T1000 (cell line): ENCODE measurements around the gene ASGR2.
"Not testable (repeated sequence)": the region's sequence is repeated elsewhere in the genome, so short reads cannot be mapped to it uniquely, and the experiment has no call there.

ENCODE experiments used
- DNase-seq: peaks from one replicate; lab custom pipeline; 2025; ENCODE audit warnings: mixed read lengths; lab: John Stamatoyannopoulos, UW

ASGR2 gene

DNA sequence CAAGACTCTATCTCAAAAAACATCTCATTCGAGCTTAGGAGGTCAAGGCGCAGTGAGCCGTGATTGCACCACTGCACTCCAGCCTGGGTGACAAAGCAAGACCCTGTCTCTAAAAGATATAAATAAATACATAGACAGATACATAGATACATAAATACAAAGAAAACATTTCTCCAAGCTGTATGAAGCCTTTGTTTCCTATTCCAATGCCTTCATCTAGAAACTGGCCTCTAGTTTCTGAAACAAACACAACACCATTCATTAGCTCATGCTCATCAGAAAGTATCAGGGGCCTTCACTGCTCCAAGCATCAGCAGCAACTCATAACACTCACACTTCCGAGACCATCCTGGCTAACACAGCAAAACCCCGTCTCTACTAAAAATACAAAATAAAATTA is 10.3 kb upstream of the ASGR2 start:
- DNase-seq, result no peak

DNA sequence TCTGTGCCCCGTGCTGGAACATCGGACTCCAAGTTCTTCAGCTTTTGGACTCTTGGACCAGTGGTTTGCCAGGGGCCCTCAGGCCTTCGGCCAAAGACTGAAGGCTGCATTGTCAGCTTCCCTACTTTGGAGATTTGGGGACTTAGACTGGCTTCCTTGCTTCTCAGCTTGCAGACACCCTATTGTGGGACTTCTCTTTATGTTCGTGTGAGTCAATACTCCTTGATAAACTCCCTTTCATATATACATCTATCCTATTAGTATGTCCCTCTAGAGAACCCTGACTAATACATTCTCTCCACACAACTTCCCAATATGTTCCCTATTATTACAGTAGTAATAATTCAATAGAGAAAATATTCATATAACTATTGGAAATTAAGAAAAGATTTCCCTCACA is 9.2 kb upstream of the ASGR2 start:
- DNase-seq, result no peak

DNA sequence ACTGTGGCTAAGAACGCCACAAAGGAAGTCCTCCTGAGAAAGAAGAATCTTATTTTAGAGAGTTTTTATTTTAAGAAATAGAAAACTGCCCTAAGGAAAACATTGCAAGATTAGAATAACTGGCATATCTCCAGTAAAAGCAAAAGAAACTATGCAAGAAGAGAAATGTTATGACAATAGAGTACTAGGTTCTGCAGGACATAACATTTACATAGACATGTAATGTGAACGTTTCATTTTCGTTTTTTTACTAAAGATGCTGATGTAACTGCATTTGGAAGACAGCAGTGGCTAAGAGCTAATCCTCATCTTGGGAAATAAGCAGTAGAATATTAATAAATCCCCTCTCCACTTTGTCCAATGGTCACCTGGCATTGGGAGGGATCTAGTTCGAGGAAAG is 7.8 kb upstream of the ASGR2 start:
- no peak for DNase-seq

DNA sequence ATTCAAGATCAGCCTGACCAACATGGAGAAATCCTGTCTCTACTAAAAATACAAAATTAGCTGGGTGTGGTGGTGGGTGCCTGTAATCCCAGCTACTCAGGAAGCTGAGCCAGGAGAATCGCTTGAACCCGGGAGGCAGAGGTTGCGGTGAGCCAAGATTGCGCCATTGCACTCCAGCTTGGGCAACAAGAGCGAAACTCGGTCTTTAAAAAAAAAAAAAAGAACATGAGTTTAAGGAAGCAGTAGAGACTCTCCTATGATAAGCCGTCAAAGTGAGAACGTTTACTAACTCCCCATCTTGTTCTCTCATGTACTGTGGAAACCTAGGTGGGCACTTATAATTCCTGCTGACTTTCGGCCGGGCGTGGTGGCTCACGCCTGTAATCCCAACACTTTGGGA is 6.0 kb upstream of the ASGR2 start:
- not testable (repeated sequence) for DNase-seq

DNA sequence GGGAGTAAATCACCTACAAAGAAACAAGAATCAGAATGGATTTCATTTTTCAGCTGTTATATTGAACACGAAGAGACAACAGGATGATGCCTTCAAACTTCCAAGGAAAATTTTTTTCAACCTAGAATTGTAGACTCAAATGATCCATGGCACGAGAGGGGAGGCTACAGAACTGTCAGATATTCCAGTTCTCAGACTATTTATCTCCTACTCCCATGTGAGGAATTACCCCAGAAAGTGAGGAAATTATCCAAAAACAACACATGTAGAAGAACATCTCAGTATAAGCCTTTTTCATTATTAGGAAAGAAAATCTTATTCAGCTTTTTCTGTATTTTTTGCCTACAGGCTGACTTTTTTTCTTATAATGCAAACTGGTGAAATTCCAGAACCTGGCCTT is 5.5 kb upstream of the ASGR2 start:
- DNase-seq, result no peak

DNA sequence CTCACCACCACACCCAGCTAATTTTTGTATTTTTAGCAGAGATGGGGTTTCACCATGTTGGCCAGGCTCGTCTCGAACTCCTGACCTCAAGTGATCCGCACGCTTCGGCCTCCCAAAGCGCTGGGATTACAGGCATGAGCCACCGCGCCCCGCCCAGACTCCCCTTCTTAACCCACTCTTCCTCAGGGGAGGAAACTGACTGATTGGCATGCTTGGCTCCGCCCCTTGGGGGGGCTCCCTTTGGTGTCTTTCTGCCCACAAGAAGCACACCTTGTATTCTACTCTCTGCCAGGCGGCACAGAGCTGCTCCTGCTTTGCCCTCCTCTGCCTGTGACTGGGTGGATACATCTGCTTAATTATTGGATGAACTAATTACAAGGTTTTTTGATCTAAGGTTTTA is 4.7 kb upstream of the ASGR2 start:
- DNase-seq, result no peak

DNA sequence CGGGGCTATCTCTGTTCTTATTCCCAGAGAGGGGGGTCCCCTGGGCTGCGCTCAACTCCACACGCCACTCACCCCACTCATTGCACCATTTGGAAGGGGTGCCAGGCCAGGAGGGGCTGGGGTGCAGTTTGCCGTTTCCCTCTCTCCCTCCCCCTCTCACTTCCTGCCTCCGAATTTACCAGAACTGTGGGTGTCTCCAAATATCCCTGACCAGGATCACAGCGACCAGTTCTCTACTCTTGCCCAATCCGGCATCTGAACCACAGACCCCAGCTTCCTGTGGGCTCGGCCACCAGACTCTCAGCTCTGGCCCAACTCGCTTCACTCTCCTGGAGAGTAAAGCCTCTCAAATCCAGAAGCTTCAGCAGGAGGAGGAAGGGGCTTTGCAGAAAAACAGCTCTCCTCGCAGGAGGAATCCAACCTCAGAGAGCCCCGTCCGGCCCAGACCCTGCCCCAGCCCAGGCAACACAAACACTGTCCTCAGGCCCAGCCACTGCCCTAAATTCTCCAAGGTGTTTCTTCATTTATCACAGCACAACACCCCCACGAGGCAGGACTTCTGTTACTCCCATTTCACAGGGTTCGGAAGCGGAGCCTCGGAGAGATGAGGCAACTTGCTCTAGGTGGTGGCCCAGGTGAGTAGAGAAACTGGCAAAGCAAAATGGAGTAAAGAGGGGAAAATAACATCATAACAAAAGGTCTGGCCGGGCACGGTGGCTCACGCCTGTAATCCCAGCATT is 423 bp upstream of the ASGR2 start:
- DNase-seq, result no peak

DNA sequence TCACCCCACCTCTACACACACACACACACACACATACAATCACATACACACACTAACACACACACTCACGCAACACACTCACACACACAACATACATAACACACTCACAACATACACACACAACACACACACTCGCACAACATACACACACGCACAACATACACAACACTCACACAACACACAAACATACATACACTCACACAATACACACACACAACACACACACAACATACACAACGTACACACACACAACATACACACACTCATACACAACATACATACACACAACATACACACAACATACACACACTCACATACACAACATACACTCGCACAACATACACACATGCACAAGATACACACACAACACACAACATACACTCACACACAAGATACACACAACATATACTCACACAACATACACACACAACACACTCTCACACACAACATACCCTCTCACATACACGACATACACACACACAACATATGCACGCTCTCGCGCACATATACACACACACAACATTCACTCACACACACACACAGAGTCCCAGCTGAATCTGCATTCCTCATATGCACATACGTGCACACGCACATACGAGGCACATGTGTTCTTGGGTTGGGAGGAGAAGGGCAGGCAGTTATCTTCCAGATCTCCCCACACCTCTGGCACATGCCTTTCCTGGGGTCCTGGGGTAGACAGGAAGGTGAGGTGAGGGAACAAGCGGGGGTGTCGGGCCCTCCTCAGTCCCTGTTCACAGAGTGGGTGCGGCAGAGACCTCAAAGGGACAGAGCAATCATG is 1.1 kb downstream of the ASGR2 start:
- DNase-seq, result no peak

DNA sequence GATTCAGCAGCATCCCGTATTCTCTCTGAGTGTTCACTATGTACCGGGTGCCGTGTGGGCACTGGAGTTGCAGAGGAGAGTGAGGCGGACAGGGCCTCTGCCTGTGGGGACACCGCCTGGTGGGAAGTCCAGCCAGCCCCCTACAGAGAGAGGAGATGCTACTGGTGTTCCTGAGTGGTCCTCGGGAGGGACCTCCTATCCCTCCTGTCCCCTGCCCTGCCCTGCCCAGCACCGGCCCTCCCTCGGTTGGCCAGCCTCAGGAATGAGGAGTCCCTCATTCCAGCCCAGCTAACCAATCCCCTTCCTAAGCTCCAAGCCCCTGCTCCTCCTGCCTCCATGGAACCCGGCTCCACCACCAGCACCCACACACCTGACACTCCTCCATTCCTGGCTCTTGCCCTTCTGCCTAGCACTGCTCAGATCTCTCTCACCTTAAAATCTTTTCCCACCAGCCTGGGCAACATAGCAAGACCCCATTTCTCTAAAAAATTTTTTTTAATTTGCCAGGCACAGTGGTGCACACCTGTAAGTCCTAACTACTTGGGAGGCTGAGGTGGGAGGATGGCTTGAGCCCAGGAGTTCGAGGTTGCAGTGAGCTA is 2.0 kb downstream of the ASGR2 start:
- no peak for DNase-seq

DNA sequence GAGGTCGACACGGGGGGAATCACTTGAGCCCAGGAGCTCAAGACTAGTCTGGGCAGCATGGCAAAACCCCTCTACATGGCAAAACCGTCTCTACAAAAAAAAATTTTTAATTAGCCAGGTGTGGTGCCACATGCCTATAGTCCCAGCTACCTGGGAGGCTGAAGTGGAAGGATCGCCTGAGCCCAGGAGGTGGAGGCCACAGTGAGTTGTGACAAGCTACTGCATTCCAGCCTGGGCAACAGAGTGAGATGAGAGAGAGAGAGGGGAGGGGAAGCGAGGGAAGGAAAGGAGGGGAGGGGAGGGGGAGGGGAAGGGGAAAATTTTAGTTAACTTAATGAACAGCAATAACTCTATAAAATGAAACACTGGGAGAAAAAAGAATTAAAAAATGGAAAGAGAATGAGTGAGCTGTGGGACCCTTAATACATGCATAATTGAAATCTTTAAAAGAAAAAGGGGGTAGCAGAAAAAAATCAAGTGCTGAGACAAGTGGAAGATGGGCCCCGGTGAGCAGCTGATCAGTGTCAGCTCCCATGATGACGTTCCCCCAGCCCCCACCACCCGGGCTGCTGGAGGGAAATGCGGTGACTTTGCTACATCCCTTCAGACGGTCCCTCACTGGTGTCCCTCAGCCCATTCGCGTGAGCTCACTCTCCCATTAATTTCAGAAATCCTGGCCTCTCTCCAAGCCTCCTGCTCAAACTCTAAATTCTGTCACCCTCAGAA is 2.7 kb downstream of the ASGR2 start:
- DNase-seq, result no peak

DNA sequence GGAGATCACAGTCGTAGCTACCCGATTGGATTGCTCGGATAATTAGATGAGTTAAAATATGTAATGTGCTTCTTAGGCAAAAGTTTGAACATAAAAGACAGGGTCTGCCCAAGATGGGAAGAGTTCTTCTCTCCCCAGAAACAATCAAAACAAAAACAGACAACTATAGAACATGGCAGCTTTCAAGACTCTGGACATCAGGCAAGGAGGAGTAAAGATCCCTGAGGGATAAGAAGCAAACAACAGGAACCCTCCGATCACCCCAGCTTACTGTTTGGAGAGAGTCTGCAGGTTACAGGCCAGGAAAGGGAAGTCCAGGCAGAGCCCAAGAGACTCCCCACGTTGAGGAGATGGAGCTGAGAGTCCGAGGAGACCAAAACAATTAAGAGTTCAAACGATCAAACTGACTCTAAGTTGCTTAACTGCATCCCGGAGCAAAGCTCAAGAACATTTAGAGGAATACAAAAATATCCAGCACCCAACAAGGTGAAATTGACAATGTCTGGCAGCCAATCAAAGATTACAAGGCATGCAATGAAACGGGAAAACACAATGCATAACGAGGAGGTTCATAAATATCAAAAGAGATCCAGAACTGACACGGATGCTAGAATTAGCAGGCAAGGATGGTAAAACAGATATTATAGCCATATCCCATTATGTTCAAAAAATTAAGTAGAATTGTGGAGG is 3.9 kb downstream of the ASGR2 start:
- no peak for DNase-seq

DNA sequence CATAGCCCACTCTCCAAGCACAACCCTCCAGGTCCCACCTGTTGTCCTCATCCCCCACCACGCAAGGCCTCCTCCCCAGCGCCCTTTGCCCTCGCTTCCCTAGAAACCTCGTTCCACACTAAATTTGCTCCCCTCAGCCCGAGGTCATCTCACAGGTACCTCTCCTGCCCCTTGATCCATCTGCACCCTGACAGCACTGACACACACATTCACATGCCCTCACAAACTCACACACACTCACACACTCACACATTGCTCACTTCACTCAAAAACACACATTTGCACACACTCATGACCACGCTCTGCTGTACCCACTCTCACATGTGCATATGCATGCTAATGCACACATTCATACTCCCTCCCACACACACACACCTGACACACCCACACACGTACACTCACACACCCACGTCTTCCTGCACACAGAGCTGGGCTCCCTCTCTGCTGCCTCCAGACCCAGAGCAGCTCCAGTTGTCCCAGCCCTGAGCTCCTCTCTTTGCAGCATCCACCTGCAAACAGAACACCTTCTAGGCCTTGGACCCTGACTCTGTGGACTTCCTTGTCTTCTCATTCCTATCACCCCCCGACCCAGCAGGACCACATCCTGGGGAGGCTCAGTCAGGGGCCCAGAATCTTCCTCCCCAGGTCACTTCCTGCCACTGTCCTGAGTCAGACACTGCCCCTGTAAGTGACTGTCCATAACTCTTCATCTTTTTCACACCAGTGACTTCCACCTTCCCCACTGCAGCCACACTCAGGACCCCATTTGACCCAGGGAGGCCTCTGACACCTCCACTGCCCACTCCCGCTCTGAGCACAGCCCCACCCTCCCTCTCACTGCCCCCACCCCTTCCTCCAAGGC is 4.9 kb downstream of the ASGR2 start:
- no peak for DNase-seq

DNA sequence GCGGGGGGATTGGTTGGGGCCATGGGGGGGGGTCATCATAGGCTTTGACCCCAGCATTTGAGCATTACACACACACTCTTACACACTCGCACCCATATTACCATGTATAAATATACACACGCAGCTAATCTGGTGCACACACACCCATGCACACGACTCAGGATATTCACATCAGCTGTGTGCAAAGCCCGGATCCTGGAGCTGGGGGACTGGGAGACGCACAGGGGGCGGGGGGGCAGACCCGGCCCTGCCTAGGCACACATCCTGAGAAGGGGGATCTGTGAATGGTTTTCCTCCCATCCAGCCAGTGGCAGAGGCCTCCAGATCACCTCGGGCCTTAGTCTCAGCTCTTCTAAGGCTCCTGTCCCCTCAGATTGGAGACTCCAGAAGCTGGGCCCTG is 5.6 kb downstream of the ASGR2 start:
- DNase-seq, result no peak

DNA sequence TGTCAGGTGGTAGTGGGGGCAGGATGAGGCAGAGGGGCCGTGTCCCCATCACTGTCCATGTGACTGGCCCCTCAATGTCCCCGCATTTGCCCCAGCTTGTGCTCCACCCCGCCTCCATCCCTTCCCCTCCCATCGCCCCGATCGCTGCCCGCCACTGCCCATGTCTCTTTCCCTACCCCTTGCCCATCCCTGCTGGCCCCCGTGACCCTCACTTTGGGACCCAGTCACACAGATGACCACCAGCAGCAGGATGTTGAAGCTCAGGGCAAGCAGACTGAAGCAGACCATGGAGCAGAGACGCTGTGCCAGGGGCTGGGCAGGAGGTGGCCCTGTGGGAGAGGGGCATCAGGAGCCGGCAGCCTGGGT is 6.1 kb downstream of the ASGR2 start:
- DNase-seq, result no peak

DNA sequence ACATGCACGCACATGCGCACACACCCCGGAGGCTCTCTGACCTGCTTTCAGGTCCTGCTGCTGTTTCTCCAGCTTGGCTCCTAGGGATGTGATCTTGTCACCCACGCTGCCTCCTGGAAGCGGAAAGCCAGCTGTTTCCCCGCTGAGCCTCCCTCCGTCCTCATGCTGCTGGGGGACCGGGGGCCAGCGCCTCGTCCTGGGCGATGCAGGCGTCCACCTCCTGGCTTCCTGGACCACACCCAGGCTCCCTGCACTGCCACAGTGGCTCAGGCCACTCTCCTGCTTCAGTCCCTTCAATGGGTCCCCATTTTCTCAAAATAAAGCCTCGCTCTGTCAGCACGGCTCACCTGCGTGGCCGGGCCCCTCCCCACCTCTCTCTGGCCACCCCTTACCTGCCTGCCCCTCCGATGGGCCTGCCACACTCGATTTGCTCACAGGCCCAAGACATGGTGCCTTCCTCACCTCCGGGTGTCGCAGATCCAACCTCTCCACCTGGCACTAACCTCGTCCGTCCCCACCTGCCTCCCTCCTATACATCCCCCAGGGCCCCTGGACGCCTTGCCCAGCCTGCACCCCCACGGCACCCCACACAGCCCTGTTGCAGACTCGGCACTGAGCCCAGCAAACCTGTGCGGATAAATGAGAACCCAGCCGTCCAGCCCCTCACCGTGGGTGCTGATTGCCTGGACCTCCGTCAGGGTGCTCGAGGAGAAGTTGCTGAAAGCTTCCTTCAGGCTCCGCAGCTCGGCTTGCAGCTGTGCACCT is 6.6 kb downstream of the ASGR2 start:
- DNase-seq, result no peak

DNA sequence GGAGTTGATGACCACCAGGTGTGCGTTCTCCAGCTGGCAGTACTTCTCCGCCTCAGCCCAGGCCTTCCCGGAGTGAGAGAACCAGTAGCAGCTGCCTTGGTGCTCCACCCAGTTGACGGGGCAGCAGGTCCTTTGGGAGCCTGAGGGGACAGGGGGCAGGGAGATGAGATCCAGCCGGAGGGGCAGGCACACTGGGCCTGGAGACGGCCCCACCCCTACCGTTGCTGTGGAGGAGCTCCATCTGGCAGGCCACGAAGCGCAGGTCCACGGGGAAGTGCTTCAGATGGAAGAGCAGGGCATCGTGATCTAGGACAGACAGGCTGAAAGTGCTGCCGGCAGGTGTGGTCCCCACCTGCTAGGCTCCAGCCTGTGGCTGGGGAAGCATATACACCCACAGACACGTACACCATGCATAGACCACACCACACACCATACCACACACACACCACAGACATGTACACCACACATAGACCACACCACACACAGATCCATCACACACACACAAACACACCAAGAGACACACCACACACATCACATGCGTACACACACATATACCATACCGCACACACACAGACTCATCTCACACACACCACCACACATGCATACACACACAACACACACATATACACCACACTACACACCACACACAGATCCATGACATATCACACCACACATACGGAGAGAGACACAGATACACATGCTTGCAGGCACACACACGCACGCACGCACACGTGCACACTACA is 7.4 kb downstream of the ASGR2 start:
- DNase-seq, result no peak

DNA sequence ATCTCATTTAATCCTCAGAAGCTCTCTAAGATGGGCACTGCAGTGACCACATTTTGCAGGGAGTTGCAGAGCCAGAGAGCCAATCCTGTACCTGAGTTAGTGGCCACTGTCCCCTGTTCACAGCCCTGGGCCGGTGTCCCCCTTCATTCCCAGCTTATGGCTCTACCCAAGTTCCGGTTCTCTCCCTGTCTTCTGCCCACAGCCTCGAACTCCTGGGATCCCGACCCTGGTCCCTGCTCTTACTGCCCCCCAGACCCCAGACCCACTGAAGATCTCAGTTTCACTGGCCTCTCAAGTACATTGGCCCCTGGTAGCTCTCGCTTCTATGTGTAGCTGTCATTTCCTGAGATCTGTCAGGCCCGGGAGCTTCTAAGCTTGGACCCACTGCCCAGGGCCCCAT is 12.2 kb downstream of the ASGR2 start:
- no peak for DNase-seq

DNA sequence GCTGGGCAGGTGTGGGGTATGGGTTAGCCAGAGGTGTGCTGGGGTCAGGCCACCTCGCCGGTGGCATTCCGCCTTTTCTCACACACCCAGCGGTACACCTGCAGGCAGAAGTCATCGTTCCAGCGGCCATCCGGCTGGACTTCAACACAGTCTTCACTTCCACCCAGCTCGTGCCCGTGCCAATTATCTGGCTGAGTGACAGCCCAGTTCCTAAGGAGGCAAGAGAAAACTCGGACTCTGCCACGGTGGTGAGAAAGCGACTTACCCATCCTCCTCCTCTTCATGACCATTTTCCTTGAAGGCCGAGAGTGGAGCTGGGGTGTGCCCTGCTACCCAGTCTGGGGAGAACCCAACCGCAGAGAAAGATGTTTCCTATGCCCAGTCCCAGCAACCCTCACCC is 13.1 kb downstream of the ASGR2 start:
- DNase-seq, result no peak

DNA sequence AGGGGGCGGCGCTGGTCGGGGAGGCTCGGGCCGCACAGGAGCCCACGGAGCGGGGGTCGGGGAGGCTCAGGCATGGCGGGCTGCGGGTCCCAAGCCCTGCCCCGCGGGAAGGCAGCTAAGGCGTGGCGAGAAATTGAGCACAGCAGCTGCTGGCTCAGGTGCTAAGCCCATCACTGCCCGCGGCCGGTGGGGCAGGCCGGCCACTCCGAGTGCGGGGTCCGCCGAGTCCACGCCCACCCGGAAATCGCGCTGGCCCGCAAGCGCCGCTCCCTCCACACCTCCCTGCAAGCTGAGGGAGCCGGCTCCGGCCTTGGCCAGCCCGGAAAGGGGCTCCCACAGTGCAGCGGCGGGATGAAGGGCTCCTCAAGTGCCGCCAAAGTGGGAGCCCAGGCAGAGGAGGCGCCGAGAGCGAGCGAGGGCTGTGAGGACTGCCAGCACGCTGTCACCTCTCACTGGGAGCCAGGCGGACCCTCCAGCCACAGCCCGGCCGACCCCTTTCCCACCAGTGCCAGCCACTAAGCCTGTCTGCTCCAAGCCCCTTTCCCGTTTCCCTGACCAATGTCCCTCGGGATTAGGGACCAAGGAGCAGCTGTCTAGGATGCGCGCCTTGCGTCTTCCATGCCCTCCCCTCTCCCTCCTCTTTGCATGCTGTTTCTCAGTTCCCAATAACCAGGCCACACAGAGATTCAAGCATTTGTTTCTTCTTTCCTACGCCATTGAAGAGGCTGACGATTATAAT is 13.8 kb downstream of the ASGR2 start:
- DNase-seq, result not testable (repeated sequence)
